COR-L47 (cell line): ENCODE data around the gene ZNF560.
"Not testable (repeated sequence)": the region's sequence is repeated elsewhere in the genome, so short reads cannot be mapped to it uniquely, and the experiment has no call there.

ENCODE experiments used
- DNase-seq: peaks from one replicate; lab custom pipeline; 2025; lab: John Stamatoyannopoulos, UW

ZNF560 gene

DNA sequence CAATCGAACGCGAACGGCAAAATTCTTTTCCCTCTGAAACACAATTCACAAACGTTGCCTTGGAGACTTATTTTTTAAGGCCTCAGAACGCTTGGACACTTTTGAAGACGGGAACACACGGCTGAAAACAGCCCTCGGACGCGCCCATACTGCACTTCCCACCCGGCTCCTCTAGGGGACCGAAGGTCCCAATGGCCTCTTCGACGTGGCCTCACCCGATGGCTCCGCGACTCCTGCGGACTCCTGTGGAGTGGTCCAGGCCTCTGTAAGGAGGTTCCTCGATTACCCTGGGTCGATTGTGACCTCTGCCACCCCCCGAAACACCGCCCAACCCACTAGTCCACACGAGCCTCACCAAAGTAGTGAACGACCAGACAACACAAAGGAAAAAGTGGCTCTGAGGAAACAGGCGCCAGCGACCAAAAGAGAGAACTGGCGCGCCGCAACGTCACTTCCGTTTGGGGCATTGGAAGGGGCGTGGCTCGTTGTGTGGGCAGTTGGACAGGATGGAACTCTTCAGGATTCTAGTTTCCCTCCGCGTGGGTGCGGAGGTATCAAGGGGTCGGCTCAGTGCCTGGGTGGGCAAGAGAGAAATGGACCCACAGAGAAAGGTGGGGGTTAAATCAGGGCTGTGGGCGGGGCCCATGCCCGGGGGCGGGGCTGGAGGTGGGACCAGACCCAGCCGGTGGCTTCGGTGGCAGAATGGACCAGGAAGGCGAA is at the start of gene ZNF560:
Gene ZNF560, minus strand, starts transcription at position 434 of the 720 bp plus-strand sequence. CDS start 23,303 bp downstream, outside the sequence.
- no peak for DNase-seq

DNA sequence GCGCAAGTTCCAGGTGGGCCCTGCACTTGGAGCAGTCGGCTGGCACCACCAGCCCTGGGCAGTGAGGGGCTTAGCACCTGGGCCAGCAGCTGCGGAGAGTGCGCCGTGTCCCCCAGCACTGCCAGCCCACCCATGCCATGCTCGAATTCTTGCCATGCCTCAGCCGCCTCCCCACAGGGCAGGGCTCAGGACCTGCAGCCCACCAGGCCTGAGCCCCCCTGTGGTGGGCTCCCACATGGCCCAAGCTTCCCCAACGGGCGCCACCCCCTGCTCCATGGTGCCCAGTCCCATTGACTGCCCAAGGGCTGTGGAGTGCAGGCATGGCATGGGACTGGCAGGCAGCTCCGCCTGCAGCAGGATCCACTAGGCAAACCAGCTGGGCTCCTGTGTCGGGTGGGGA is 49.5 kb upstream of the ZNF560 start:
- DNase-seq, result no peak

DNA sequence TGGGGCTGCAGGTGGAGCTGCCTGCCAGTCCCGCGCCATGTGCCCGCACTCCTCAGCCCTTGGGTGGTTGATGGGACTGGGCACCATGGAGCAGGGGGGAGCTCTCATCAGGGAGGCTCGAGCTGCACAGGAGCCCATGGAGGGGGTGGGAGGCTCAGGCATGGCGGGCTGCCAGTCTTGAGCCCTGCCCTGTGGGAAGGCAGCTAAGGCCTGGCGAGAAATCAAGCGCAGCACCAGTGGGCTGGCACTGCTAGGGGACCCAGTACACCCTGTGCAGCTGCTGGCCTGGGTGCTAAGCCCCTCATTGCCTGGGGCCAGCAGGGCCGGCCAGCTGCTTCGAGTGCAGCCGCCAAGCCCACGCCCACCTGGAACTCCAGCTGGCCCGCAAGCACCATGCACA is 42.9 kb upstream of the ZNF560 start:
- not testable (repeated sequence) for DNase-seq

DNA sequence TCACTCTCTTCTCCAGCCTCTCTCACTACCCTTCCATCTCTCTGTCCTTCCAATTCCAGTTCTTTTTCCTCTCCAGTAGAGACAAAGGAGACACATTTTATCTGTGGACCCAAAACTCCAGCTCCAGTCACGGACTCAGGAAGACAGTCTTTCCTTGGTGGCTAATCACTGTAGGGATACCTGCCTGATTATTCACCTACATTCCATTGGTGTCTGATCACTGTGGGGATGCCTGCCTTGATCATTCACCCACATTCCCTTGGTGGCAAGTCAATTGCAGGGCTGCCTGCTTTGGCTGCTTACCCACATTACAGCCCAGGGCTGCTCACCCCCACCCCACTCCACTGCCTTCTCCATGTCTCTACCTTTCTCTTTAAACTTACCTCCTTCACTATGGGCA is 41.5 kb upstream of the ZNF560 start:
- DNase-seq, result not testable (repeated sequence)

DNA sequence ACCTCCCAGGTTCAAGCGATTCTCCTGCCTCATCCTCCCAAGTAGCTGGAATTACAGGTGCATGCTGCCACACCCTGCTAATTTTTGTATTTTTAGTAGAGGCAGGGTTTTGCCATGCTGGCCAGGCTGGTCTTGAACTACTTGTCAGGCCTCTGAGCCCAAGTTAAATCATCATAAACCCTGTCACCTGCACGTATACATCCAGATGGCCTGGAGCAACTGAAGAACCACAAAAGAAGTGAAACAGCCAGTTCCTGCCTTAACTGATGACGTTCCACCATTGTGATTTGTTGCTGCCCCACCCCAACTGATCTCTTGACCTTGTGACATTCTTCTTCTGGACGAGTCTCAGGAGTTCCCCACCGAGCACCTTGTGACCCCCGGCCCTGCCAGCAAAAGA is 40.8 kb upstream of the ZNF560 start:
- not testable (repeated sequence) for DNase-seq

DNA sequence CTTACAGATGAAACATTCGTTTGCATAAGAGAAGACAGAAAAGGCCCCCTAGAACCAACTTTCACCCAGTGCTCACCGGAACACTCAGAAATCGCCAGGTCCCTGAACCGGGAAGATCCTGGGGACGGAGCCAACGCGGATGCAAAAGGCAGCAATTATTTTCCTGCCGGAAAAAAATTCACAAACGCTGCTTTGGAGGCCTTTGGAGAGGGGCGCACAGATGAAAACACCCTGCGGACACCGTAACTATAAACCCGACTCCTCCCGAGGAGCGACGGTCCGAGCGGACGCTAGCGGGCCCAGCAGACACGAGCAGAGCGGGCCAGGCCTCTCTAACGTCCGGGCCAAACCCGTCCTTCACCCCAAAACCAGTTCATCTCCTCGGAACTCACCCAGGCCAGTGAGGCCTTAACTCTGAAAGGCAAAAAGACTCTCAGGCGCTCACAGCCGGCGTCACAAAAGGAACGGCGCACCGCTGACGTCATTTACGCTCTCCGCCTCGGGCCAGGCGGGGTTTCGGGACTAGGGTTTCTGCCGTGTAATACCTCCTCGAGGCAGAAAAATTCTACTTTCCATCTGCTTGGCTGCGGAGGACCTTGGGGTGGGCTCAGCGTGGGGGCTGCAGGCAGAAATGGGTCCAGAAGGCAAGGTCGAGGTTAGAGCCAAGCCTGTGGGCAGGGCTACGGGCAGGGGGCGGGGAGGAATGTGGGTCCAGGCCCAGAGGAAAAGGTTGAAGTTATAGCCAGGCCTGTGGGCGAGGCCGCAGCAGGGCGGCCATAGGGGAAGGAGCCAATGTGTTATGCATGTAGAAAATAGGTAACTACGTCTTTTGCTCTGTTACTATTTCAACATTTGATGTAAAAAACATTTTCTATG is 40.0 kb upstream of the ZNF560 start, which contains the start of gene ZNF426:
Gene ZNF426, minus strand, starts transcription at position 463 of the 876 bp plus-strand sequence. CDS start 2,413 bp downstream, outside the sequence.
- peak; percentile 74 for DNase-seq

DNA sequence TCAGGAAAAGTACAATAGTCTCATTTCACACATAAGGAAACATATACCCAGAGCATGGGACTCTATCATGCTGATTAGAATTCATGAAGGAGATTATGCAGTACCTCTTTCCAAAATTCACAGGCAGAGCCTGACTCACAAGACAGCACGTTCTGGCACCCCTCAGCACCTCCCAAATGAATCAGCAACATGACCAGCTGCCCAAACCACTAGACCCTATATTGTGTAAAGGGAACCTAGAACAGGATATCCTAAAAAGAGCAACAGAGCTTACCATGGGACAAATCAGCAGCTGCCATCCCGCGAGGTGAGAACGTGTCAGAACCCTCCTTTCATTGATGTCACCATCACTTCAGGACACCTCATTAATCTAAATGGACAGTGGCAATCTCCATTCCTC is 37.5 kb upstream of the ZNF560 start:
- no peak for DNase-seq

DNA sequence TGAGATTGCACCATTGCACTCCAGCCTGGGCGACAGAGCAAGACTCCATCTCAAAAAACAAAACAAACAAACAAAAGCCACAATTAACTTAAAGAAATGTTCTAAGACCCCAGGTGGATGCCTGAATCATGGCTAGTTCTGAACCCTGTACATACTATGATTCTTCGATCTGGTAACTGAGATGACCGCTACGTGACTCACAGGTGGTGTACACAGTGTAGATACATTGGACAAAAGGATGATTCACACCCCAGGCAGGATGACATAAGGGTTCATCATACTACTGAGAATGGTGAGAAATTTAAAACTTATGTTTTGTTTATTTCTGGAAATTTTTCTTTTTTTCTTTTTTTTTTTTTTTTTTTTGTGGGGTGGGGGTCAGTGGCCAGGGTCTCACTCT is 33.5 kb upstream of the ZNF560 start:
- DNase-seq, result no peak

DNA sequence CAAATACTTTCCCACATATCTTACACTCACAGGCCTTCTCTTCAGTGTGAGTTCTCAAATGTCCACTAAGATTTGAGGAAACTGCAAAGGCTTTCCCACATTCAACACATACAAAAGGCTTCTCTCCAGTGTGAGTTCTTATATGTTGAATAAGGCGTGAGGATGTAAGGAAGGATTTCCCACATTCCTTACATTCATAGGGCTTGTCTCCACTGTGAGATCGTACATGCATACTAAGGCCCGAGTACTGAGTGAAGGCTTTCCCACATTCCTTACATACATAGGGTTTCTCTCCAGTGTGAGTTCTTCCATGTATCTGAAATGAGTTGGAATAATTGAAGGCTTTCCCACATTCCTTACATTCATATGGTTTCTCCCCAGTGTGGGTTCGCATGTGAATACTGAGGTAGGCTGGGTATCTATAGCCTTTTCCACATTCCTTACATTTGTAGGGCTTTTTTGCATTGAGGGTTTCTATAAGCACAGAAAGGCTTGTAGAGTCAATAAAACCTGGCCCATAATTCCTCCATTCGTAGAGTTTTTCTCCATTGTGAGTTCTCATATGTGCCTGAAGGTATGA is 30.4 kb upstream of the ZNF560 start:
- DNase-seq, result no peak

DNA sequence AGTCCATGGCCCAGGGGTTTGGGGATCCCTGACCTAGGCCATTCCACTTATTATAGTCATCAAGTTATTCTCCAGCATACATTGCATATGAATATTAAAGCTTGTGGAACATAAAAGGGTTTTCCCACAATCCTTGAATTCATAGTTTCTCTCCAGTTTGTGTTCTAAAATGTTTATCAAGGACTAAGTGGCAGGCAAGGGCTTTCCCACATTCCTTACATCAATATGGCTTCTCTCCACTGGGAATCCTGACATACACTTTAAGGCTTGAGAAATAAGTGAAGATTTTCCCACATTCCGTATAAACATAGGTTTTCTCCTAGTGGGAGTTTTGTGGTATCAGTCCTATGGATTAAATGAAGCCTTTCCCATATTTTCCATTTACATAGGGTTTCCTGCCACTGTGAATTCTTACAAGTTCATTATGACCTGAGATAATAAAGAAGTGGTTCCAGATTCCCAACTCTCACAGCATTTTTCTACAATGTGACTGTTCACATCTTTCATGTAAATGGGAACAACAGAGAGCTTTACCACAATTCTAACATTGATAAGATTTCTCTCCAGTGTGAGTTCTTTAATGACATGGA is 25.6 kb upstream of the ZNF560 start:
- DNase-seq, result no peak

DNA sequence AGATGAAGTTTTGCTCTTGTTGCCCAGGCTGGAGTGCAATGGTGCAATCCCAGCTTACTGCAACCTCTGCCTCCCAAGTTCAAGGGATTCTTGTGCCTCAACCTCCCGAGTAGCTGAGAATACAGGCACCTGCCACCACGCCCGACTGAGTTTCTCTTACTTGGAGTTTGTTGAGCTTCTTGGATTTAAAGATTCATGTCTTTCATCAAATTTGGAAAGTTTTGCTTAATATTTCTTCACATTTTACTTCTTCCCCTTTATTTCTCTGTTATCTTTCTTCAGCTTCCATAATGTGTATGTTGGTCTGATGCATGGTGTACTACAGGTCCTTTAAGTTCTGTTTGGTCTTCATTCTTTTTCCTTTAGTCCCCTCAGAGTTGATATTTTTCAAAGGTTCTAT is 8.9 kb upstream of the ZNF560 start:
- no peak for DNase-seq

DNA sequence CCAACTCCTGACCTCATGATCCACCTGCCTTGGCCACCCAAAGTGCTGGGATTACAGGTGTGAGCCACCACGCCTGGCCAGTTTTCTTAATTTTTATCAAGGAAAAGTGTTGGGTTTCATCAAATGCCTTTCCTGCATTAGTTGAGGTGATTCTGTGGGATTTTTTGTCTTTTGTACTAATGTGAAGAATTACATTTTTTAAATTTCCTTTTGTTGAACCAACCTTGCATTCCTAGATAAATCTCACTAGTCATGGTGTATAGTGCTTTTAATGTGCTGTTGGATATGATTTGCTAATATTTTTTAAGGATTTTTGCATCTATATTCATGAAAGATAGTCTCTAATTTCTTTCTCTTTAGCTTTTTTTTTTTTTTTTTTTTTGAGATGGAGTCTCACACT is 2.4 kb upstream of the ZNF560 start:
- no peak for DNase-seq

DNA sequence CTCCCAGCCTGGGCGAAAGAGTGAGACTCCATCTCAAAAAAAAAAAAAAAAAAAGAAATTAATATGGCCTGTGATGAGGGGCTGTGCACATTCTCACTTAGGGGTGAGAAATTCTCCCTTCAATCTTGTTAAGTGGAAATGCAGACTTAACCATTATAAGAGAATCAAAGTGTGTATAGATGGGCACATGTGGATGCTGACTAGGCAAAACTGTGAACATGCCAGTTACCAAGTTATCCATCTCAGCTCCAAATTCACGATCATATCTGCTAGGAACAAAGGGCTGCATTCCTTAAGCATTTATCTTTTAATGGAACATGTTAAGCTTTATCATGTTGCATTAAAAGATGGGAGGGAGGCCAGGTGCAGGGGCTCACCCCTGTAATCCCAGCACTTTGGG is 4.3 kb downstream of the ZNF560 start:
- DNase-seq, result no peak

DNA sequence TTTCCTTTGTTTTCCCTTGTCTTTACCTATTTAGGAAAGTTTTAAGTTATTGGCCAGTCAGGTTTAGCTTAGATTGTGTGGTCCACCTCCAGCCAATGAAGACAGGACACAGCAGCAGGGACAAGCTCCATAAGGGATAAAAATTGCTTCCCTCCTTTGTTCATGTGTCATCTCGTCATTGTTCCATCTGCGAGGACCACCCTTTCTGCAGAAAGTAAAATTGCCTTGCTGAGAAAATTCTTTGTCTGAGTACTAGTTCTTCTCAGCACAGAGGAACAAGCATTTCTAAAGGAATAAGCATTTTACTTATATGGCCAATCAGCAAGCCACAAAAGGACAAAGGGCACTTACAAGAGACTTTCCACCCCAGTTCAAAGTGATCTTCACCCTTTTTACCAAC is 11.4 kb downstream of the ZNF560 start:
- DNase-seq, result no peak

DNA sequence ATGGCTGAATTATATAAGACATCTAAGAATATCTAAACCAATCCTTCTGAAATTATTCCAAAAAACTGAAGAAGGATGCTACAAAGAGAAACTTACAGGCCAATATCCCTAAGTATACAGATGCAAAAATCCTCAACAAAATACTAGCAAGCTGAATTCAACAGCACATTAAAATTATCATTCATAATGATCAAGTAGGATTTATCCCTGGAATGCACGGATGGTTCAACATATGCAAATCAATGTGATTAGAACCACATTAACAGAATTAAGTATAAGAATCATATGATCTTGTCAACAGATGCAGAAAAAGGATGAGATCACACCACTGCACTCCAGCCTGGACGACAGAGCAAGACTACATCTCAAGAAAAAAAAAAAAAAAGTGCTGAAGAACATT is 13.3 kb downstream of the ZNF560 start:
- DNase-seq, result no peak

DNA sequence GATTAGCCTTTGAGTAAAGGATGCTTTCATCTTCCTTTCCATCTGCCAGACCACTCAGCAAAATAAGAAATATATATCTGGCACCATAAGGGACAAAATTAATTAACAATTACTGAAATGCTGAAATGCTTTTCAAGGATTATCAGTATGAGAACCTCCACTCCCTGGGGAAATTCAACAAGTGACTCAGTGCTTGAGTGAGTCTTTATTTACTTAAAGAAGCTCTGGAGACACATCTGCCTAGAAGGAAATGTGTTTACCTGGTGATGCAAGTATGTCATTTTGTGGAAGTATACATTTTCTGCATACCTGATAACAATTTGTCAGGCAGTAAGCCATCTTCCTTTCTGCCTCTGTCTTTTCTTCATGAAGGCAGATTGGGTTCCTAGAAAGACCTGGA is 23.4 kb downstream of the ZNF560 start:
- no peak for DNase-seq

DNA sequence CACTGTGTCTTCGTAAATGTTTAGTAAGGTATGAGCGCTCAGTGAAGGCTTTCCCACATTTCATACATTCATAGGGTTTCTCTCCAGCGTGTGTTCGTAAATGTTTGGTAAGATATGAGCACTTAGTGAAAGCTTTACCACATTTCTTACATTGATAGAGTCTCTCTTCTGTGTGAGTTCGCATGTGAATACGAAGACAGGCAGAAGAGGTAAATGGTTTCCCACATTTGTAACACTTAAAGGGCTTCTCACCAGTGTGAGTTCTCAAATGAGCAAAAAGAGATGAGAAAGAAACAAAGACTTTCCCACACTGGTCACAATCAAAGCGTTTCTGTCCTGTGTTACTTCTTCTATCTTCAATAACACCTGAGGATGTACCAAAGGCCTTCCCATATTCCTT is 31.3 kb downstream of the ZNF560 start:
- no peak for DNase-seq

DNA sequence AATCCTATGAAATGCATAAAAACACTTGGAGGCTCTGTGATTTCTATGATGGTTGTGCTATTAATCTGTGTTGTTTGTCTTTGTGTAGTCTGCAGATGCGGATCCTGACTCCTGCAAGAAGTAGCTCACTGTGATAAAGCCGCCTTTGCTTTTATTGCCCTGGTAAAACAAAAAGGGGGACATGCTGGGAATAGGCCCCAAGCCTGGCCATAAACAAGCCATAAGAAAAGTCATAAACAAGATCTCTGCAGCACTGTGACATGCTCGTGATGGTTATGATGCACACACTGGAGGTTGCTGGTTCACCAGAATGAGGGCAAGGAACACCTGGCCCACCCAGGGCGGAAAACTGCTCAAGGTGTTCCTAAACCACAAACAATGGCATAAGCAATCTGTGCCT is 36.5 kb downstream of the ZNF560 start:
- DNase-seq, result no peak

DNA sequence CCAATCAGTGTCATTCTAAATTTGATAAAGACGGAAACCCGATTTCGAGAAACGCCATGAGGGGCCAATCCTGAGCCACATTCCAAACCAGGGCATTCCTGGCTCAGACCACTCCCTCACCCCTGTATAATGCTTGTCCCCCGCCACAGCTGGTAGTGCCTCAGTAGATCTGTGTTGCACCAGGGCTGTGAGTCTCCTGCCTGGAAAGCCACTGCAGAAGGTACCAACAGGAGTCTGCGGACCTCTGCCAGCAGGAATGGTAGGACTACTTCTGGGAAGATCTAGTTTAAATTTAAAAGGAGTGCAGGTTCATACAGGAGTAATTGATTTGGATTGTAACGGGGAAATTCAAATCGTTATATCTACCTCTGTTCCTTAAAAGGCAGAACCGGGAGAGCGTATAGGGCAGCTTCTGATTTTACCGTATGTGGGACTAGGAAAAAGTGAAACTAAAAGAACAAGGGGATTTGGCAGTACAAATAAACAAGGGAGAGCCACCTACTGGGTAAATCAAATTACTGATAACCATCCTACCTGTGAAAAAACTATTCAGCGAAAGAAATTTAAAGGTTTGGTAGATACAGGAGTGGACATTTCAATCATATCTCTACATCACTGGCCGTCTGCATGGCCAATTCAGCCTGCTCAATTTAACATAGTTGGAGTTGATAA is 42.3 kb downstream of the ZNF560 start:
- DNase-seq, result no peak

DNA sequence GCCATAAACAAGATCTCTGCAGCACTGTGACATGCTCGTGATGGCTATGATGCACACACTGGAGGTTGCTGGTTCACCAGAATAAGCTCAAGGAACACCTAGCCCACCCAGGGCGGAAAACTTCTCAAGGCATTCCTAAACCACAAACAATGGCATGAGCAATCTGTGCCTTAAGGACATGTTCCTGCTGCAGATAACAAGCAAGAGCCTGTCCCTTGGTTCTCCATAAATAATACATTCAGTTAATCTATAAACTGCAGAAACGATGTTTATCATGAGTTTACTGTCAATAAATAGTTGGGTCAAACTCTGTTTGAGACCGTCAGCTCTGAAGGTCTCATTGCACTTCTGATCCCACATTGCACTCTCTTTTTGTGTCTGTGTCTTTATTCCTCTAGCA is 44.5 kb downstream of the ZNF560 start:
- no peak for DNase-seq

DNA sequence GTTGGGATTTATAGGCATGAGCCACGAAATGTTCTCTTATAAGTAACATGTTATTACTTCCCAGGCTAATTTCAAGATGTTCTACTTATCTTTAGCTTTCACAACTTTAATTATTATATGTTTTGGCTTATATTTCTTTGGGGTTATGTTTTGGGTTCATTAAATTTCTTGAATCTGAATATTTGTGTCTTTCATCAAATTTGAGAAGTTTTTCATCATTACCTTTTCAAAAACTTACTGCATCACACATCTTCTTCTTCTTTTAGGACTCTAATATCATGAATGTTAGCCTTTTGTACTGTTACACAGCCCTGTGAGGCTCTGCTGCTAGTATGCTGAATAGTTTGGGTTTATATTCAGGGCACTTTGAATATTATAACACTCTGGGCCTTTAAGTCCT is 53.4 kb downstream of the ZNF560 start:
- no peak for DNase-seq

DNA sequence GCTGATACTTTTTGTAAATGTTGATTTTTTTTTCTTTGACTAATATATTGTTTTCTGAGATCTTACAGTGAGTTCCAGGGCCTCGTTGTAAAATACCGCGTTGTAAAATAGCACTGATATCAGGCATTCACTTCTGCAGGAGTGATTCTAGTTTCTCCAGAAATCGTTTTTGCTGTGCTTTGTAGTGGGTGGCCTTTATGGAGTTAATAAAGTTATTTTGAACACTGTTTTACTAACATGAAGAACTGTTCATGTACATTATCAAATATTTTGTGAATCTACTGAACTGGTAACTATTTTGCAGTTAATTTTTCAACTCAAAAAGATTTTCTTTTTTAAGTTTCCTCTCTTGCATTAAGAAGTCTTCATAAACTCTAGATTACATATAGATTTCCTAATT is 62.1 kb downstream of the ZNF560 start:
- no peak for DNase-seq
